Mucosa of descending colon (tissue), 3 donors: ENCODE measurements around the gene SYT9. TPM values are rescaled to one million over a fixed set of nuclear protein-coding genes. Genes with fewer than 3 reads are reported as not detected.

Experiments used
- ATAC-seq: fragments of 200-7000 bp; cut with Tn5 transposase; one replicate; pipeline ENCODE4 v1.9.1; 2020; ENCODE audit warnings: mild to moderate bottlenecking, moderate library complexity
- DNase-seq, 3 donors: peaks; one replicate each; pipeline ENCODE4 v3.0.0-alpha.2; 2020
- H3K36me3 ChIP-seq: fragments of 200-600 bp; one replicate; pipeline ENCODE4 v1.8.0; 2021; ENCODE audit warnings: low read depth, mild to moderate bottlenecking
- H3K4me1 ChIP-seq: fragments of 200-600 bp; one replicate; pipeline ENCODE4 v1.8.0; 2021; ENCODE audit warnings: low read depth, mild to moderate bottlenecking
- H3K4me3 ChIP-seq: fragments of 200-600 bp; one replicate; pipeline ENCODE4 v1.8.0; 2021; ENCODE audit warnings: mild to moderate bottlenecking
- H3K9me3 ChIP-seq: fragments of 200-600 bp; one replicate; pipeline ENCODE4 v1.8.0; 2021; ENCODE audit warnings: mild to moderate bottlenecking
- CTCF ChIP-seq: fragments of 200-600 bp; IDR thresholded peaks from one replicate; pipeline ENCODE4 v1.8.0; 2022; ENCODE audit warnings: antibody characterized with exemption, mild to moderate bottlenecking
- intact Hi-C, 2 donors: fragments of 100-400 bp; cut with DNase I in 1 of 2; cut with micrococcal nuclease in 1 of 2; formaldehyde crosslinking; loops; one replicate each; pipeline versions ENCODE4 v1.11.0 to v1.11.1; 2022; cut with DNase I, micrococcal nuclease
- total RNA-seq, 3 donors: library from RNA; stranded (reverse); fragmentation: NEBNext Ultra II Directional in 2 of 3; extraction: Animal tissue kit (Norgen Biotek cat#: 25700) in 2 of 3; gene quantifications; one replicate each; pipeline versions ENCODE4 v1.2.1 to v1.2.4, GENCODE V29; 2021 to 2023
- donor health status: DM: no; HTN: no; CAD: no; lungs with moderate emphysema.
- donor health status: DM: no; HTN: no; CAD: no.
- donor health status: DM: no; HTN: yes; CAD: no.

The SYT9 gene
- total RNA-seq, 3 donors from 2014 or later, result 0.12 to 0.57 (median 0.14) TPM

DNA sequence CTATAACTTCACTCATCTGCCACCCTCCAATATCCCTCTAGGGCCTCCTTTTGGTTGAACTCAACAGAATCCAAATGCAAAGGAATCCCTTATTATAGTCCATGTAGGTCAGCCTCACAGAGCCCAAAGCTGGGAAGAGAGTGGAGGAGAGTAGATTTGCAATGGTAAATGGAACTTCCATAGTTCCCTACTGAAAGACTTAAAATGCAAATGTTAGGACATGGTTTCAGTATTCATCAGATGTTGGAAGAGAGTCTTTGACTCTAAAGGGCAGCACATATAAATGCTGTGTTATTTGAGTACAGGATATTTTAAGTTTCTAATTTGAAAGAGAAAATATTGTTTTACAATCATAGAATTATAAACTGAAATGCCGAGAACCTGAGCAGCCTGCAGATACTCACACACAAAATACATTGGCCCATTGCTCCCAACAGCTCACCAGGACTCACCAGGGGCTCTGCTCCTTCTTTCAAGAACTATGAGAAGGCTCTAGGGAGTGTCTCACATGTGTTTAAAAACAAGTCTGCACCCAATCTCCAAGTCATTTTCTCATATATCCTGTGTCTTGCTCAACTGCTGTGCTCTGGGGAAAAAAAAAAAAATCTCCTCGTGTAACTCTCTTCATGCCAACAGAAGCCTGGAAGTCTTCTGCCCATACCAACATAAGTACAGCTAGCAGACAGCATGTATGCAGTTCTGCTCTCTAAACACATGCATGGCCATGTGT is 39.6 kb downstream of the SYT9 start:
- intact Hi-C loops, result no loop called here
- no peak for TF ChIP-seq CTCF
- ATAC-seq (no peak), DNase-seq (no peak)
- peaks cover 3% of the 10 kb centered on the region for H3K9me3 ChIP-seq
- H3K36me3 ChIP-seq, result no peaks in the 10 kb centered on the region
- no peaks in the 10 kb centered on the region for H3K4me1 ChIP-seq
- H3K4me3 ChIP-seq, result no peak overlapping the region

DNA sequence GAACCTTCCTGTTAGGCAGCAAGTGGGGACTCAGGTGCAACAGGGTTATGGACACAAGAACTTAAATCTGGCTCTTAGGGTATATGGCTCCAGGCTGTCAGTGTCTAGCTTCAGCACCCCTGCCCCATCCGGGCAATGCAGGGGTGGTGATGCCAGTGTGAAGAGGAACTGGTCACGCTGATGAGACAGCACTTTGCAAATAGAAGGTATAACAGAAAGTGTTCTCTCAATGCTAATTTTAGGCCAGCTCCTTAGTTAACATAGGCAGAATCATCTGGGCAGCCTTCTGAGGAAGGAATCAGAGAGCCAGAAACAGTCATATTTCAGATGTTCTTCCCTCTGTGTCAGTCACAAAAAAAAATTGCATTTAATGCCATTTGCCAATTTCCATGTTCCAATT is 41.2 kb downstream of the SYT9 start:
- Histone ChIP-seq H3K36me3 (no peaks in the 10 kb centered on the region), H3K9me3 (no peaks in the 10 kb centered on the region), H3K4me3 (no peak overlapping the region), H3K4me1 (no peaks in the 10 kb centered on the region)
- intact Hi-C loops, result no loop called here
- DNase-seq (no peak), ATAC-seq (no peak)
- no peak for TF ChIP-seq CTCF

- intact Hi-C loops, result no loop called here
- Histone ChIP-seq H3K4me1 (no peaks in the 10 kb centered on the region), H3K4me3 (no peak overlapping the region), H3K36me3 (no peaks in the 10 kb centered on the region), H3K9me3 (no peaks in the 10 kb centered on the region)
- no peak for TF ChIP-seq CTCF
- DNase-seq (no peak), ATAC-seq (no peak)
These were observed 47.7 kb downstream of the SYT9 start for GRCh38 chr11:7299393-7299792.

DNA sequence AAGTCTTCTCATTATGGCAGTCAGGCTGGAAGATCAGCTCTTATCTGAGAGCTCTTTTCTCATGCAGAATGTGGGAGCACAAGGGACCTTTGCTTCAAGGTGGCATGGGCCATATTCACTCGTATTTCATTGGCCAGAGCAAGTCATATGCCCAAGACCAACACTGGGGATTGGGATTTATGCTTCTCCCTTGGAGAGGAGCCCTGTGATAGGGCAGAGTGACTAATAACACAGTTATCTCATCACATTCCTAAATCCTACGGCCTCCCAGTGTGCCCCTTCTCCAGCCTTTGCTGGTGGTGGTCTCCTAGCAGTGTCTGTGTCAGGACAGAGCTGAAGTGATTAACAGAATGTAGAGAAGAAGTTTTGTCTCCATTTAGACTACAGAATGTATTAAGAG is 48.6 kb downstream of the SYT9 start:
- intact Hi-C loops, result no loop called here
- H3K36me3 ChIP-seq, result no peaks in the 10 kb centered on the region
- H3K9me3 ChIP-seq, result no peaks in the 10 kb centered on the region
- DNase-seq, result no peak
- H3K4me3 ChIP-seq, result no peak overlapping the region
- ATAC-seq, result no peak
- no peaks in the 10 kb centered on the region for H3K4me1 ChIP-seq
- no peak for TF ChIP-seq CTCF

DNA sequence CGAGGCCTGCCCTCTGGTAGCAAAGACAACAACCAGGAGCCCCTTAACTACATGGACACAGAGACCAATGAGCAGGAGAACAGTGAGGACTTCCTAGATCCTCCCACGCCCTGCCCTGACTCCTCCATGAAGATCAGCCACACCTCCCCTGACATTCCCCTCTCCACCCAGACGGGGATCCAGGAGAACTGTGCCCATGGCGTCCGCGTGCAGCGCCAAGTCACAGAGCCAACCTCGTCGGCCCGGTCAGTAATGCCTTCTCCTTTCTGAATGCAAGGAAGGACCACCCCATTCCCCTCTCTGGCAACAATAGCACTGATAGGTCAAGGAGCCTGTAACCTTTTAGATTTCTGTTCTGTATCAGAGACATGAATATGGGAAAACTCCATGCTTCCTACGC is 51.4 kb downstream of the SYT9 start:
- no peaks in the 10 kb centered on the region for H3K9me3 ChIP-seq
- intact Hi-C loops, result no loop called here
- ATAC-seq (no peak), DNase-seq (no peak)
- no peak for TF ChIP-seq CTCF
- H3K36me3 ChIP-seq, result no peaks in the 10 kb centered on the region
- H3K4me1 ChIP-seq, result no peaks in the 10 kb centered on the region
- no peak overlapping the region for H3K4me3 ChIP-seq

DNA sequence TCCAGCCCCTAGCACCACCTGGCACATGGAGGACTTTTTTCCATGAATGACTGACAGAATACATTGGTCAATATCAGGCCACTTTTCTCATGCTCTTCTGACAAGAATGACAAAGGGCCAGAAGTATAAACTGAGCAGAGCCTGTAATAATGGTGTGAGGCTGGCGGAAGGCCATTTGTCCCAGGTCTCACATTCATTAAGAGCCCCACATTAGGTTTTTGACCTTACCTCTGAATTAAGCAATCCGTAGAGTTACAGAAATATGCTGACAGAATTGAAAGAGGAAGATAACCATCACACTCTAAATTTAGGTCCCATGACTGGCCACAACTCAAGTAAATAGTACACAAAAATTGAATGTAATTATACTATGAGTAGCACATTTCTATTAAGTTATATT is 55.2 kb downstream of the SYT9 start:
- no peak for TF ChIP-seq CTCF
- Histone ChIP-seq H3K36me3 (no peaks in the 10 kb centered on the region), H3K4me1 (no peaks in the 10 kb centered on the region), H3K9me3 (no peaks in the 10 kb centered on the region), H3K4me3 (no peak overlapping the region)
- ATAC-seq, result no peak
- DNase-seq, result no peak
- intact Hi-C loops, result no loop called here
